Measurements from ENCODE around the gene SEZ6L.

DNA sequence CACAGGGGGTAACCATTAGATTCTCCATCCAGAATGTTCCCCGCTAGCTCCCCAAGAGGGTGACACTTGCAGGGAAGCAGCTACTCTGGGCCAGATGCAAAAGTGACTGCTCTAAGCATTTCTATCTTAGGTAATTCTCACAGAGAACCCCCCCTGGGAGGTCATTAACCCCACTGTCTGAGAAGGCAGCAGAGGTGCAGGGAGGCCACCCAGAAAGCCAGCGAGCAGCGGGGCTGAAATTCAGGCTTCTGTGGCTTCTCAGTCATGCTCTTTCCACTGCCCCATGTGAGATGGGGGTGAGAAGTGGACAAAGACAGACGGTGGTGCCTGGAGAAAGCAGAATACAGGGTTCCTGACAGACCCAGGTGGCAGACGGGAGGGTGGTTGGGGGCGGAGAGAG lies 145.4 kb downstream of the SEZ6L start:
- TF ChIP-seq POLR2A (IDR thresholded peaks at IDR 0.05): no peak
- TF ChIP-seq, protein P1, sequence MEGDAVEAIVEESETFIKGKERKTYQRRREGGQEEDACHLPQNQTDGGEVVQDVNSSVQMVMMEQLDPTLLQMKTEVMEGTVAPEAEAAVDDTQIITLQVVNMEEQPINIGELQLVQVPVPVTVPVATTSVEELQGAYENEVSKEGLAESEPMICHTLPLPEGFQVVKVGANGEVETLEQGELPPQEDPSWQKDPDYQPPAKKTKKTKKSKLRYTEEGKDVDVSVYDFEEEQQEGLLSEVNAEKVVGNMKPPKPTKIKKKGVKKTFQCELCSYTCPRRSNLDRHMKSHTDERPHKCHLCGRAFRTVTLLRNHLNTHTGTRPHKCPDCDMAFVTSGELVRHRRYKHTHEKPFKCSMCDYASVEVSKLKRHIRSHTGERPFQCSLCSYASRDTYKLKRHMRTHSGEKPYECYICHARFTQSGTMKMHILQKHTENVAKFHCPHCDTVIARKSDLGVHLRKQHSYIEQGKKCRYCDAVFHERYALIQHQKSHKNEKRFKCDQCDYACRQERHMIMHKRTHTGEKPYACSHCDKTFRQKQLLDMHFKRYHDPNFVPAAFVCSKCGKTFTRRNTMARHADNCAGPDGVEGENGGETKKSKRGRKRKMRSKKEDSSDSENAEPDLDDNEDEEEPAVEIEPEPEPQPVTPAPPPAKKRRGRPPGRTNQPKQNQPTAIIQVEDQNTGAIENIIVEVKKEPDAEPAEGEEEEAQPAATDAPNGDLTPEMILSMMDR (IDR thresholded peaks at IDR 0.05): no peak

Data from lower leg skin (tissue), 3 donors.